Right hindlimb (tissue), 1 donor: ENCODE results near the gene LRP1B.

Experiments
- DNase-seq: peaks from one replicate; pipeline ENCODE4 v3.0.0-alpha.2; 2018

LRP1B gene

GRCh38 chr2:141737492-141738255 is 393.1 kb downstream of the LRP1B start:
- no peak for DNase-seq

GRCh38 chr2:141736466-141736865 is 394.4 kb downstream of the LRP1B start:
- DNase-seq: no peak

- peak; percentile 21 for DNase-seq
These were observed 401.9 kb downstream of the LRP1B start for GRCh38 chr2:141728886-141729285.

GRCh38 chr2:141728142-141728541 is 402.7 kb downstream of the LRP1B start:
- no peak for DNase-seq

- no peak for DNase-seq
These were observed 406.4 kb downstream of the LRP1B start for GRCh38 chr2:141724426-141724825.

- no peak for DNase-seq
These were observed 407.0 kb downstream of the LRP1B start for GRCh38 chr2:141723814-141724213.

- DNase-seq: no peak
These were observed 410.3 kb downstream of the LRP1B start for GRCh38 chr2:141720476-141720875.

GRCh38 chr2:141714496-141714895 is 416.3 kb downstream of the LRP1B start:
- DNase-seq: no peak

GRCh38 chr2:141711627-141712026 is 419.2 kb downstream of the LRP1B start:
- no peak for DNase-seq

- DNase-seq: no peak
These were observed 420.1 kb downstream of the LRP1B start for GRCh38 chr2:141710589-141711239.

- no peak for DNase-seq
These were observed 421.1 kb downstream of the LRP1B start for GRCh38 chr2:141709756-141710155.

- DNase-seq: no peak
These were observed 423.3 kb downstream of the LRP1B start for GRCh38 chr2:141707486-141707885.

GRCh38 chr2:141704541-141704940 is 426.3 kb downstream of the LRP1B start:
- DNase-seq: no peak

GRCh38 chr2:141703501-141703900 is 427.3 kb downstream of the LRP1B start:
- DNase-seq: no peak

GRCh38 chr2:141701618-141702017 is 429.2 kb downstream of the LRP1B start:
- no peak for DNase-seq

- no peak for DNase-seq
These were observed 431.2 kb downstream of the LRP1B start for GRCh38 chr2:141699573-141699972.

- DNase-seq: no peak
These were observed 432.3 kb downstream of the LRP1B start for GRCh38 chr2:141698500-141698899.

GRCh38 chr2:141697035-141697434 is 433.8 kb downstream of the LRP1B start:
- no peak for DNase-seq

GRCh38 chr2:141694180-141694579 is 436.6 kb downstream of the LRP1B start:
- DNase-seq: no peak

GRCh38 chr2:141692829-141693228 is 438.0 kb downstream of the LRP1B start:
- DNase-seq: no peak

- no peak for DNase-seq
These were observed 454.7 kb downstream of the LRP1B start for GRCh38 chr2:141676139-141676538.

GRCh38 chr2:141666191-141666590 is 464.6 kb downstream of the LRP1B start:
- DNase-seq: no peak

- DNase-seq: no peak
These were observed 470.6 kb downstream of the LRP1B start for GRCh38 chr2:141660232-141660631.

GRCh38 chr2:141654311-141654710 is 476.5 kb downstream of the LRP1B start:
- no peak for DNase-seq

GRCh38 chr2:141653184-141653583 is 477.6 kb downstream of the LRP1B start:
- no peak for DNase-seq
